Endothelial cell of umbilical vein (primary cell): ENCODE measurements around the gene LSM14A. TPM values are rescaled to one million over a fixed set of nuclear protein-coding genes. Genes with fewer than 3 reads are reported as not detected.
"Not testable (repeated sequence)": the region's sequence is repeated elsewhere in the genome, so short reads cannot be mapped to it uniquely, and the experiment has no call there.

Source experiments
- BruUV-seq: library from RNA; stranded (reverse); fragments of 400-500 nt; replicated peaks from 2 replicates; lab custom pipeline; 2021; lab: Mats Ljungman, UMichigan
- CTCF ChIA-PET: fragments of 300-600, 350-600 bp; sonication (Branson Sonifier 250); formaldehyde crosslinking; loops from one replicate; lab custom pipeline; 2021; ENCODE audit warnings: antibody characterized with exemption, inconsistent platforms; lab: Charles Lee
- POLR2A ChIA-PET: fragments of 300-600, 350-600 bp; sonication (Branson Sonifier 250); formaldehyde crosslinking; loops from one replicate; lab custom pipeline; 2021; ENCODE audit warnings: antibody characterized with exemption, inconsistent platforms; lab: Charles Lee
- DNase-seq: peaks from one replicate; pipeline ENCODE4 v3.0.0-alpha.2; 2011; ENCODE audit warnings: low read depth, low spot score
- FAIRE-seq: peaks from 2 replicates; lab custom pipeline; 2011; peaks lifted over from hg19 to GRCh38; lab: Jason Lieb, UNC
- H2AFZ ChIP-seq: 2 replicates; pipeline ENCODE4 v1.6.0; 2012; ENCODE audit warnings: low read depth, low read length, control low read depth, inconsistent platforms
- H3K27ac ChIP-seq: 2 replicates; pipeline ENCODE4 v1.5.1; 2011; ENCODE audit warnings: low read depth, mild to moderate bottlenecking, control low read depth, low read length, moderate library complexity; ENCODE audit not compliant: insufficient read depth
- H3K27me3 ChIP-seq, 2 experiments: 2 replicates each; pipeline versions ENCODE4 v1.6.0 to v1.6.1; 2011; ENCODE audit warnings: low read length in 2 of 2, mixed read lengths in 1 of 2; ENCODE audit not compliant: control insufficient read depth in 2 of 2, insufficient read depth in 2 of 2
- H3K36me3 ChIP-seq, 2 experiments: 2 replicates in 1 of 2; 3 replicates in 1 of 2; pipeline ENCODE4 v1.5.1; 2011; ENCODE audit warnings: low read length in 2 of 2, mild to moderate bottlenecking in 1 of 2, moderate library complexity in 1 of 2; ENCODE audit not compliant: control insufficient read depth in 2 of 2, insufficient read depth in 2 of 2; ENCODE audit errors: extremely low read depth in 1 of 2
- H3K4me1 ChIP-seq: 3 replicates; pipeline ENCODE4 v1.5.1; 2011; ENCODE audit warnings: mild to moderate bottlenecking, low read length; ENCODE audit not compliant: control insufficient read depth, insufficient read depth; ENCODE audit errors: extremely low read depth
- H3K4me2 ChIP-seq: 2 replicates; pipeline ENCODE4 v1.6.1; 2011; ENCODE audit warnings: low read length, control low read depth, mixed read lengths; ENCODE audit not compliant: insufficient read depth
- H3K4me3 ChIP-seq, 3 experiments: fragments of 200-600 bp in 1 of 3; sonication (generic), shearing (Covaris generic) in 1 of 3; replicated peaks in 1 of 3; 2 replicates each; pipeline ENCODE4 v1.5.1; 2011 to 2016; ENCODE audit warnings: control low read depth in 3 of 3, low read length in 3 of 3, mild to moderate bottlenecking in 2 of 3, inconsistent platforms in 1 of 3, low read depth in 1 of 3, moderate library complexity in 1 of 3; ENCODE audit not compliant: insufficient read depth in 1 of 3
- H3K79me2 ChIP-seq: 2 replicates; pipeline ENCODE4 v1.6.0; 2012; ENCODE audit warnings: low read length, inconsistent platforms; ENCODE audit not compliant: control insufficient read depth, insufficient read depth
- H3K9ac ChIP-seq: replicated peaks from 2 replicates; pipeline ENCODE3; 2011; ENCODE audit warnings: low read length, control low read depth; ENCODE audit not compliant: insufficient read depth; ENCODE audit errors: extremely low read depth
- H3K9me1 ChIP-seq: replicated peaks from 3 replicates; pipeline ENCODE4 v1.6.0; 2011; ENCODE audit warnings: mild to moderate bottlenecking, low read length; ENCODE audit not compliant: control insufficient read depth, insufficient read depth; ENCODE audit errors: extremely low read depth
- H3K9me3 ChIP-seq: replicated peaks from 2 replicates; pipeline ENCODE4 v1.5.1; 2012; ENCODE audit warnings: low read length, inconsistent platforms; ENCODE audit not compliant: control insufficient read depth, insufficient read depth
- H4K20me1 ChIP-seq: replicated peaks from 2 replicates; pipeline ENCODE3; 2011; ENCODE audit warnings: mild to moderate bottlenecking, low read length; ENCODE audit not compliant: control insufficient read depth, insufficient read depth; ENCODE audit errors: extremely low read depth
- CTCF ChIP-seq, 2 donors: IDR thresholded peaks; 1 replicate in 1 of 2; 2 replicates in 1 of 2; pipeline ENCODE4 v1.5.1; 2011; ENCODE audit warnings: low read length in 2 of 2, mild to moderate bottlenecking in 2 of 2, moderate library complexity in 2 of 2, control low read depth in 1 of 2, inconsistent platforms in 1 of 2, low read depth in 1 of 2; ENCODE audit not compliant: insufficient read depth in 1 of 2; ENCODE audit errors: extremely low read depth in 1 of 2
- GATA2 ChIP-seq: IDR thresholded peaks from 2 replicates; pipeline ENCODE4 v1.7.0; 2011; ENCODE audit warnings: low read depth, mild to moderate bottlenecking, moderate library complexity, mixed read lengths, low read length; ENCODE audit not compliant: insufficient read length, insufficient read depth
- POLR2A ChIP-seq: IDR thresholded peaks from 2 replicates; pipeline ENCODE4 v1.6.1; 2012; ENCODE audit warnings: low read depth, mild to moderate bottlenecking, control low read depth, low read length
- dilution Hi-C: fragments of 300-500 bp; cut with MboI; formaldehyde crosslinking; loops from one replicate; pipeline ENCODE4 v1.15.0; 2019; ENCODE audit warnings: low sequenced_read_pairs; ENCODE audit not compliant: extremely low pct_ligation_motif_present
- intact Hi-C: fragments of 100-400 bp; cut with micrococcal nuclease; formaldehyde crosslinking; loops from one replicate; pipeline ENCODE4 v1.10.0; 2022
- polyA plus RNA-seq, 4 experiments: library from polyadenylated mRNA; depleted of rRNA in 3 of 4; stranded (reverse) in 3 of 4; unstranded in 1 of 4; fragments of >200 nt; gene quantifications; 2 replicates each; pipeline versions ENCODE4 v1.2.1 to v1.2.3, GENCODE V29; 2011 to 2012; ENCODE audit warnings: missing spikeins in 1 of 4
- total RNA-seq: library from RNA; stranded (reverse); gene quantifications from 2 replicates; pipeline ENCODE4 v1.2.3, GENCODE V29; 2021

LSM14A gene
- total and polyA plus RNA-seq, 2 donors (not counting 3 experiments of a cell fraction or from before 2014, with no cell fraction given) = 96.7 to 122 TPM

GRCh38 chr19:34237939-34238338 lies 65.6 kb downstream of the LSM14A start:
- Histone ChIP-seq H3K9me1 (no peaks in the 10 kb centered on the region), H3K4me2 (no peak overlapping the region), H3K27ac (no peak overlapping the region), H3K27me3 (no peaks in the 10 kb centered on the region), H3K9ac (no peak overlapping the region), H3K4me1 (peaks cover 5% of the 10 kb centered on the region), H4K20me1 (no peaks in the 10 kb centered on the region), H3K9me3 (no peaks in the 10 kb centered on the region), H2AFZ (no peak overlapping the region), H3K36me3 (no peaks in the 10 kb centered on the region), H3K4me3 (no peak overlapping the region), H3K79me2 (no peaks in the 10 kb centered on the region)
- POLR2A ChIA-PET = interaction anchor here (0.9 kb wide), 1 partner anchor 11 kb away, joined by 4 read pairs; no protein-coding TSS in a partner anchor
- FAIRE-seq (no peak), DNase-seq (no peak)
- BruUV-seq = no TSS peak
- intact Hi-C loops (no loop called here), dilution Hi-C loops (no loop called here)
- CTCF ChIA-PET = interaction anchor here (0.8 kb wide), 1 partner anchor 12 kb away, joined by 3 read pairs; no protein-coding TSS in a partner anchor
- TF ChIP-seq POLR2A = no peak

- no peak for TF ChIP-seq GATA2
- peak; percentile 14 to 36 for TF ChIP-seq CTCF (IDR thresholded peaks at IDR 0.05; ENCODE audit: extremely low read depth in 1 of 2, insufficient read depth in 1 of 2, low read depth in 1 of 2, low read length in 2 of 2)
- DNase-seq (no peak), FAIRE-seq (no peak)
- BruUV-seq = no TSS peak
- Histone ChIP-seq H3K9ac (no peak overlapping the region), H3K9me1 (no peaks in the 10 kb centered on the region), H3K4me1 (no peaks in the 10 kb centered on the region), H3K27ac (no peak overlapping the region), H3K4me3 (no peak overlapping the region), H3K27me3 (no peaks in the 10 kb centered on the region), H4K20me1 (no peaks in the 10 kb centered on the region), H3K9me3 (no peaks in the 10 kb centered on the region), H2AFZ (no peak overlapping the region), H3K79me2 (no peaks in the 10 kb centered on the region), H3K4me2 (no peak overlapping the region), H3K36me3 (no peaks in the 10 kb centered on the region)
- dilution Hi-C loops = no loop called here
- intact Hi-C loops = no loop called here
- ChIA-PET CTCF (interaction anchor here (0.7 kb wide), 1 partner anchor 9 kb away, joined by 3 read pairs; no protein-coding TSS in a partner anchor), POLR2A (no interaction called here)
Observed at GRCh38 chr19:34241513-34242337, 69.4 kb downstream of the LSM14A start.

DNA sequence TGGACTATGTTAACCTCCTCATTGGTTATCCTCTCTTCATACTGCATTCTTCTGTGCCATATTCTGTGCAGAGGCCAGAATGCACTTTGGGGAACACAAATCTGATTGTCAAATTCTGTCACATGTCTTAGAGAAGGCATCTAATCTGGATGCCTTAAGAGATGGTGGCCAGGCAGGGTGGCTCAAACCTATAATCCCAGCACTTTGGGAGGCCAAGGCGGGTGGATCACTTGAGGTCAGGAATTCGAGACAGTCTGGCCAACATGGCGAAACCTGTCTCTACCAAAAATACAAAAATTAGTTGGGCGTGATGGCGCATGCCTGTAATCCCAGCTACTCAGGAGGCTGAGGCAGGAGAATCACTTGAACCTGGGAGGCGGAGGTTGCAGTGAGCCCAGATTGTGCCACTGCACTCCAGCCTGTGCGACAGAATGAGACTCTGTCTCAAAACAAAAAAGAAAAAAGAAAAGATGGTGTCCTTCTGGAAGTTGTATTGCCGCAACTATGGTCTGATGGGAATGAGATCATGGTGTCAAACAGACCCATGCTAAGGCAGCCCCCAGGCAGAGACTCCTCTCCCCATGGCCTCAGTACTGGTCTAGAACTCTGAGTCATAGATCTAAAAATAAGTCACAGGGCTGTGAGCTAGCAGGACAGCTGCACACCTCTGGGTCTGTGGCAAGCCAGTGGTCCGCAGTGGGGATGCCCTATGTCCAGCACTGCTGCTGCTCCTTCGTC lies 71.0 kb downstream of the LSM14A start:
- H4K20me1 ChIP-seq, H3K27me3 ChIP-seq, H3K4me2 ChIP-seq, H3K9me3 ChIP-seq, H3K36me3 ChIP-seq, H3K27ac ChIP-seq, dilution Hi-C loops, H3K79me2 ChIP-seq, DNase-seq, H2AFZ ChIP-seq, H3K9ac ChIP-seq, H3K9me1 ChIP-seq, CTCF ChIA-PET, POLR2A ChIA-PET, intact Hi-C loops, H3K4me1 ChIP-seq, H3K4me3 ChIP-seq, BruUV-seq: not testable (repeated sequence)
- peak; percentile 4 for FAIRE-seq
